Nasal cavity respiratory epithelium epithelial cell of viscerocranial mucosa (primary cell): Measurements from ENCODE around the gene OR4S1. TPM values are rescaled to one million over a fixed set of nuclear protein-coding genes. Genes with fewer than 3 reads are reported as not detected.

Experiments
- total RNA-seq: library from RNA; depleted of rRNA; stranded (reverse); fragments of >200 nt; gene quantifications from 2 replicates; pipeline ENCODE4 v1.2.3, GENCODE V29; 2014

OR4S1 gene
- total RNA-seq = not detected in 2 replicates

GRCh38 chr11:48305923-48306322 lies at the start of gene OR4S1:
OR4S1 (plus strand) TSS chr11:48306223; CDS start chr11:48306223, 0 bp downstream.

GRCh38 chr11:48263423-48263911 lies 42.6 kb upstream of the OR4S1 start, which contains the start of gene OR4X1:
OR4X1 (plus strand) TSS chr11:48263861; CDS start chr11:48263861, 0 bp downstream.

GRCh38 chr11:48324620-48325019 lies 18.6 kb downstream of the OR4S1 start, which contains the start of gene OR4C3:
OR4C3 (plus strand) TSS chr11:48324920; CDS start chr11:48325022, 102 bp downstream.

Other genes with a start within 250 kb of the OR4S1 start
- not detected in 2 replicates for gene OR4B1, start 89.4 kb upstream of the OR4S1 start, total RNA-seq
- not detected in 2 replicates for gene OR4X2, start 61.1 kb upstream of the OR4S1 start, total RNA-seq
- not detected in 2 replicates for gene OR4X1, start 42.4 kb upstream of the OR4S1 start, total RNA-seq
- gene OR4C3, start 18.7 kb downstream of the OR4S1 start, total RNA-seq = not detected in 2 replicates
- not detected in 2 replicates for gene OR4C5, start 60.2 kb downstream of the OR4S1 start, total RNA-seq
- not detected in 2 replicates for gene OR4A47, start 182.6 kb downstream of the OR4S1 start, total RNA-seq